DMS79 (cell line): Measurements from ENCODE around the gene ARHGDIG.
"Not testable (repeated sequence)": the region's sequence is repeated elsewhere in the genome, so short reads cannot be mapped to it uniquely, and the experiment has no call there.

Experiments
- DNase-seq: peaks from one replicate; lab custom pipeline; 2025; lab: John Stamatoyannopoulos, UW

ARHGDIG gene

DNA sequence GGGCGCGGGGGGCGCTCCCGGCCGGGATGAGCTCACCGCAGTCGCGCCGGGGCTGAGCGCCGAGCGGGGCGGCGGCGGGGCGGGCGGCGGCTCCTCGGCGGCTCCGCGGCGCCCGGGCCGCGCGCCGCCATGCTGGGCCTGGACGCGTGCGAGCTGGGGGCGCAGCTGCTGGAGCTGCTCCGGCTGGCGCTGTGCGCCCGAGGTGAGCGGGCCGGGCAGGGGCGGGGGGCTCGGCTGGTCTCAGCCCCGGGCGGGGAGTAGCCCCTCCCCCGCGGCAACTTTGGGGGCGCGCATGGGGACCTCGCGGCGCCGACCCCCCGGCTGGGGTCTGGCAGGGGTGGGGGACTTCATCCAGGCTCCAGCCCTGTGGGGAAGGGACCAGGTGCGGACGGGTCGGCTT, at the start of gene ARHGDIG:
ARHGDIG (plus strand) TSS at position 40 of the 400 bp plus-strand sequence; CDS start at position 130, 90 bp downstream.
- no peak for DNase-seq

DNA sequence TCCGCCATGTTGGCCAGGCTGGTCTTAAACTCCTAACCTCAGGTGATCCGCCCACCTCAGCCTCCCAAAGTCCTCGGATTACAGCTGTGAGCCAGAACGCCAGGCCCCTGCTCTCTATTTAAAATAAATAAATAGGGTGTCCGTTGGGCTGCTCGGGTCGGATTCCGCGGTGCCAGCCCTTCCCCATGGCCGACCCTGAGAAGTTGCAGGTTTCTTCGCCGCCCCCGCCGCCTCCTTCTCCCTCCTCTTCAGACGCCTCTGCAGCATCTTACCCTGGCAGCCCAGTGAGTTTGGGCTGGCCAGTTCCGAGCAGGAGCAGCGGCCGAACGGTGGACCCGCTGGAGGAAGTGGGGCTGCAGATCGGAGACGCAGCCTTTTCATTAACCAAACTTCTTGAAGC, 49.4 kb upstream of the ARHGDIG start:
- no peak for DNase-seq

DNA sequence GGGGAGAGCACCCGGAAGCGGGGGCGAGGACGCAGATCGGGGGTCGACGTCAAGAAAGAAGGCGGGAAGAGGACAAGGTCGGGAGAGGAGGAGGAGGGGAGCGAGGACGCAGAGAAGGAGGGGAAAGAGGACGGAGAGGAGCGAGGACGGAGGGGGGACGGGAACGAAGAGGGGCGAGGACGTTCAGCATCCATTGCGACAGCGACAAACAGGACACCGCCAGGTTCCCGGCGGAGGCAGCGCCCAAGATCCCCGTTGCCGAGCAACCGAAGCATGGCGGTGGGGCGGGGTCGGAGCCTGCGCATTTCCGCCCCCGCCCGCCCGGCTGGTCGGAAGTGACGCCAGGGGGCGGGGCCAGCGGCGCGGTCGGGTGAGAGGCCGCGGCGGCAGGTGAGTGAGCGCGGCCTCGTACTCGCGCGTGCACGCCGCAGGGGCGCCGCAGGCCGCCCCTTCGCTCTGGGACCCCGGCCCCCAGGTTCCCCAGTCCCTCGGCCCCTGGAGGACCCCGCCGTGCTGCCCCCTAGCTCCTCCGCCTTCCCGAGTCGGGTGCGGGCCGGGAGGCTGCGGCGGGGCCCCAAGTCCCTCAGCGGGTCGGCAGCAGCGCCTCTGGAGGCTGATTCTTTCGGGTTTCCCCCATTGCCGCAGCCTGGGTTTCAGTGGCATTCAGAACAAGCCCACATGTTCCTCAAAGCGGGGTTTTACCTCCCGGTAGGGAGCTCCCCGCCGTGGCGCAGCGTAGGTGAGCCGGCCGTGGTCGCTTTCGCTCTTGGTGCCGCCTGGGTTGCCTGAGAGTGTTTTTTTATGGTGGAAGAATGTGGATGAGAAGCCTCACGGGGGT, 45.7 kb upstream of the ARHGDIG start, which contains the start of gene FAM234A:
FAM234A (plus strand) TSS at position 354 of the 838 bp plus-strand sequence. CDS start 19,593 bp downstream, outside the sequence.
- DNase-seq = peak; percentile 85

DNA sequence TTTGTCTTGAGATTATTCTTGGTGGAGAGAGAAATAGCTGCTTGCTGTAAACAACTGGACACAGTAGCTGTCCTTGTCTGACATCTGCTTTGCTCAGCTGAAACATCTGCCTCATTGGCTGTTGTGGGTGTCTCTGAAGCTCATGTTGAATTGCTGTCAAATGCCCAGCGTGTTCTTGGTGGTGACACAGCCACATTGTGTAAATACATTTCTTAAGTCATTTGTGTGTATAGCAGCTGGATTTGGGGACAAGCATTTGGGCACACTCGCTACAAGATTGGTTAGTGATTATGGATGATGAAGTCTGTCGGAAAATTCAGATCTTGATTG, 40.5 kb upstream of the ARHGDIG start:
- DNase-seq = no peak

DNA sequence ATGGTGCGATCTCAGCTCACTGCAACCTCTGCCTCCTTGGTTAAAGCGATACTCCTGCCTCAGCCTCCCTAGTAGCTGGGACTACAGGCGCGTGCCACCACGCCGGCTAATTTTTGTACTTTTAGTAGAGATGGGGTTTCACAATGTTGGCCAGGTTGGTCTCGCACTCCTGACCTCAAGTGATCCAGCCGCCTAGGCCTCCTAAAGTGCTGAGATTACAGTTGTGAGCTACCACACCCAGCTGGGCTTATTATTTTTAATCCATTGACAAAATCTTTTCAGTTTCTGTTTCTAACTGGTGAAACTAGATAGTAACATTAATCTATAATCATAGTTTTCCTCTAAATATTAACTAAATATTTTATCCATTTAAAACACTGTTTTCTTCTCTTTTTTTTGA, 39.8 kb upstream of the ARHGDIG start:
- no peak for DNase-seq

DNA sequence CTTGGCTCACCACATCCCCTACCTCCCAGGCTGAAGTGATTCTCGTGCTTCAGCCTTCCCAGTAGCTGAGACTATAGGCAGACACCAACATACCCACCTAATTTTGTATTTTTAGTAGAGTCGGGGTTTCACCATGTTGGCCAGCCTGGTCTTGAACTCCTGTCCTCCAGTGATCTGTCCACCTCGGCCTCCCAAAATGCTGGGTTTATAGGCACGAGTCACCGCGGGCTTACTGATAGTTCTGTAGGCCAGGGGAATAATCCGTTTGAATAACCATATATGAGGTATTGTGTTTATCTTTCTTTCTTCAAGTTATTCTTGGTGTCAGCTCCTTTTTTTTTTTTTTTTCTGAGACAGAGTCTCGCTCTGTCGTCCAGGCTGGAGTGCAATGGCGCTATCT, 38.1 kb upstream of the ARHGDIG start:
- no peak for DNase-seq

DNA sequence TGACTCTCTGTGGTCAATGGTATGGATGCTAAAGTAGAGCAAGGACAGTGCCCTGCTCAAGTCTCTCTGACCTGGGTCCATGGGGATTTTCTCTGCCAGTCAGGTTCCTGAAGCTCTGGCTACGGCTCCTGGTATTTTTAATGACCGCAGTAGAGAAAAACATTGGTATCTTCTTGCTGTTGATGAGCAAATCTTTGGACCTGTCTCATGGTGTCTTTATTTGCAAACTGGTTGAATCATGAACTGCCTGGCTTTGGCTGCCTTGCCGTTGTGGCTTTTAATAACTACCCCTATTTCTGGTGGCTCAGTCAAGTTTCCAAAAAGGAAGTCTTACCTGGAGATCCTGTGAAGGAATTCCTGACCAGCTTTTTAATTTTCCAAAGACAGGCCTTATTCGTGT, 37.0 kb upstream of the ARHGDIG start:
- no peak for DNase-seq

DNA sequence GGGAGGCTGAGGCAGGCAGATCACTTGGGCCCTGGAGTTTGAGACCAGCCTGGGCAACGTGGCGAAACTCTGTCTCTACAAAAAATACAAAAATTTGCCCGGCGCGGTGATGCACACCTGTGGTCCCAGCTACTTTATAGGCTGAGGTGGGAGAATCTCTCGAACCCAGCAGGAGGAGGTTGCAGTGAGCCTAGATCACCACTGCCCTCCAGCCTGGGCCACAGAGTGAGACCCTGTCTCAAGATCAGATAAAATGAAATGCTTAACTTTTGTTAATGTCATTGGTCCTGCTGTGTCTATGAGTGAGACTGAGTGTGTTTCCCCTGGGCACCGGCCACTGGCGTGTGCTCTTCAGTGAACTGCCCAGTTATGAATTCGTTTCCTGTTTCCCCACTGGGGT, 35.3 kb upstream of the ARHGDIG start:
- no peak for DNase-seq

DNA sequence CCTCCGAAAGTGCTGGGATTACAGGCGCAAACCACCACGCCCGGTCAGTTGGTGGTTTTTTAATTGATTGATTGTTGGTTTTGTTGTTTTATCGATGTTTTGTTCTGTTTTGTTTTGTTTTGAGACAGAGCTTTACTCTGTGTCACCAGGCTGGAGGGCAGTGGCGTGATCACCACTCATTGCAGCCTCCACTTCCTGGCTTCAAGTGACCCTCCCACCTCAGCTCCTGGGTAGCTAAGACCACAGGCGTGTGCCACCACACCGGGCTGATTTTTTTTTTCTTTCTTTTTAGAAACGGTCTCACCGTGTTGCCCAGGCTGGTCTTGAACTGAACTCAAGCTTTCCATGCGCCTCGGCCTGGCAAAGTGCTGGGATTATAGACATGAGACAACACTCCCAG, 33.4 kb upstream of the ARHGDIG start:
- no peak for DNase-seq

DNA sequence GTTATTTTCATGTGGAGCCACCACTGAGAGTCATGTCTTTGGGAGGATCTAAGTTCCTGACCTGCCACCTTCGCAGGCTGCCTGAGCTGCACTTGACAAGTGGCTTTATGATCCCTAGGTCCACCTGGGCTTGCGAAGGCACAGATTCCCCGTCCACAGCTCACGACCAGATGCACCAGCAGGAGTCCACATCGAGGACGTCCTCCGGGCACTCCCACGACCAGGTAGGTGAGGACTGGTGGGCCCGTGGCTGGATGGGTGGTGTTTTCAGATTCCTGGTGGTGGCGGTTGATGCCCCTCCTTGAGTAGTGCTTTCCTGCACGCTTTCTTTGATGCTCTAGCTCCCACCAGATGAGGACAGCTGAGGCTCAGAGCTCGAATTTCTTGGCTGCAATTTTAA, 31.0 kb upstream of the ARHGDIG start:
- no peak for DNase-seq

DNA sequence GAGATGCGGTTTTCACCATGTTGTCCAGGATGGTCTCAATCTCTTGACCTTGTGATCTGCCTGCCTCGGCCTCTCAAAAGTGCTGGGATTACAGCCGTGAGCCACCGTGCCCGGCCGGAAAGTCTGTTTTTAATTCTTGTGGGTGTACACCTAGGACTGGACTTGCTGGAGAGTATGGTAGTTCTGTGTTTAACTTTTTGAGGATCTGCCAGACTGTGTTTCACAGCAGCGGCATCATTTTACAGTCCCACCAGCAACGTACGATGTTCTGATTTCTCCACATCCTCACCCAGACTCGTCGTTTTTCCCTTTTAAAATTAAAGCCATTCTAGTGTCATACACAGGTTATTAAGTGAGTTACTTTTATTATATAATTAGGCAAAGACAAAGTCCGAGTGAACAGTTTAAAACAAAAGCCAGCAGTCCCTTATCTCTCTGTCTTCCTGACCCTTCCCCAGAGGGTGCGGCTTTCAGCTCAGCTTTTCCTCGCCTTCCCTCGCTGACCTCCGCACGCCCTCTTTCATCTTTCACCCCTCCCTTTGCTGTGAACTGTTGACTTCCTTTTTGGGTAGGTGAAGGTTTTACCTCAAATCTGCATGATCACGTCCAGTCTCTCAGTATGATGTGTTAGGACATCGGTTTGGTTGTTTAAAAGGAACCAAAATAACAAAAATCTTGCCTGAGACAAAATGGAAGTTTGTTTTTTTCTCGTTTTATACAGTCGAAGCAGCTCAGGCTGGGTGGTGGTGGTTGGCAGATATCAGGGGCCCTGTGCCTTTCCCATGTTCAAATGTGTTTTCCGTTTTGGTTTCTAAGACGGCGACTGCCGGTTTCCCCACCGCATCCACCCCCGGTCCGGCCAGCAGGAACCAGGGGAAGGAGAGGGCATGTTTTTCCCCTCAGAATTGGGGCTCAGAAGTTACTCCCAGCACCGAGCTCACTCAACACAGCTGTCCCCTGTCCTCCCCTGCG, 27.7 kb upstream of the ARHGDIG start:
- no peak for DNase-seq

DNA sequence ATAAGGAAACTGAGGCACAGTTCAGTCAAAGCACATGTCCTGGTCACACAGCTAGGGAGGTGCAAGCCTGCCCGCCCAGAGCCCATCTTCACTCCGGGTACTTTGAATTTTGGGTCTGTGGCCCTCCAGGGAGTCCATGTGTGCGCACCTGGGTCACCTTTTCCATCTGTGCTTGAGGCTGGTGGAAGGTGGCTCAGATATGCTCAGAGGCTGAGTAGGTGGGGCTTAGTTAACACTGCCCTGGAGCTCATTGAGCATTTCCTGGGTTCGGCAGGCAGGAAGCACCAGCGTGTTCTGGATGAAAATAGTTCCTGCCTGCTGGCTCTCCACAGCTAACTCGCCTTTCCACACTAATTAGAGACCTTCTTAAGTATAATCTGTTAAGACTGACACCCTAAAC, 26.6 kb upstream of the ARHGDIG start:
- no peak for DNase-seq

DNA sequence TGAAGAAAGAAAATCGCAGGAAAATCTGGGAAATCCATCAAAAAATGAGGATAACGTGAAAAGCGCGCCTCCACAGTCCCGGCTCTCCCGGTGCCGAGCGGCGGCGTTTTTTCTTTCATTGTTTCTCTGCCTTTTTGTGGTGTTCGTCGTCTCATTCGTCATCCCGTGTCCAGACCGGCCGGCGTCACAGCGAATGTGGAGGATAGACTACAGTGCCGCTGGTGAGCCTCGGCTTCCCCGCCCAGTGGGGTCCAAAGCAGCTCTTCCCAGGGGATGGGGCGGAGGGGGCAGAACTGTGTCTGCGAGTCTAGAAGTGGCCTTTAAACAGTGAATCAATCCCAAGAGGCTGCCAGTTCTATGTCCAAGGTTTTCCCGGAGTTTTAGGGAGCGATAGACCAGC, 25.9 kb upstream of the ARHGDIG start:
- DNase-seq = no peak

DNA sequence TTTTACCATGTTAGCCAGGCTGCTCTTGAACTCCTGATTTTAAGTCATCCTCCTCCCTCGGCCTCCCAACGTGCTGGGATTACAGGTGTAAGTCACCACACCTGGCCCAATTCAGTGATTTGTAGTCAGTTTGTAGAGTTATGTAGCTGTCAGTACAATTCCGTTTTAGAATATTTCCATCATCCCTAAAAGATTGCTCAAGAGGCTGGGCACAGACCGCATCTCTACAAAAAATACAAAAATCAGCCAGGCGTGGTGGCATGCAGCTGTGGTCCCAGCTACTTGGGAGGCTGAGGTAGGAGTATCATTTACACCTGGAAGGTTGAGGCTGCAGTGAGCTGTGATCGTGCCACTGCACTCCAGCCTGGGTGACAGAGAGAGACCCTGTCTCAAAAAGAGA, 25.2 kb upstream of the ARHGDIG start:
- no peak for DNase-seq

DNA sequence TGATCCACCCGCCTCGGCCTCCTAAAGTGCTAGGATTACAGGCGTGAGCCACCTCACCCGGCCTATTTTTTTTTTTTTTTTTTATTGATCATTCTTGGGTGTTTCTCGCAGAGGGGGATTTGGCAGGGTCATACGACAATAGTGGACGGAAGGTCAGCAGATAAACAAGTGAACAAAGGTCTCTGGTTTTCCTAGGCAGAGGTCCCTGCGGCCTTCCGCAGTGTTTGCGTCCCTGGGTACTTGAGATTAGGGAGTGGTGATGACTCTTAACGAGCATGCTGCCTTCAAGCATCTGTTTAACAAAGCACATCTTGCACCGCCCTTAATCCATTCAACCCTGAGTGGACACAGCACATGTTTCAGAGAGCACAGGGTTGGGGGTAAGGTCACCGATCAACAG, 22.3 kb upstream of the ARHGDIG start:
- DNase-seq = not testable (repeated sequence)

DNA sequence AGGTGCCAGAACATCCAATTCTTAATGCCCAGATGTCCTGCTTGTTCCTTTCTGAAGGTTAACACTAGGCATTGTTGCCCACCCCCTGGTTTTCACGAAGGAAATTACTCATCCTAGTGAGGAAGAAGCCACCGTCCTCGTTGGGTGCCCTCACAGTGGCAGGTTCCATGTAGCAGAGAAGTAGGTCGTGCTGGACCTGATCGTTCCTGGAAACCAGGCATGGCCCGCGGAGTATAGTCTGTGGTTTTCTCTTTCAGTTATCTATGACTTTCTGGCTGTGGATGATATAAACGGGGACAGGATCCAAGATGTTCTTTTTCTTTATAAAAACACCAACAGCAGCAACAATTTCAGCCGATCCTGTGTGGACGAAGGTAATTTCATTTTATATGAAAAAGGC, 21.2 kb upstream of the ARHGDIG start:
- DNase-seq = no peak

DNA sequence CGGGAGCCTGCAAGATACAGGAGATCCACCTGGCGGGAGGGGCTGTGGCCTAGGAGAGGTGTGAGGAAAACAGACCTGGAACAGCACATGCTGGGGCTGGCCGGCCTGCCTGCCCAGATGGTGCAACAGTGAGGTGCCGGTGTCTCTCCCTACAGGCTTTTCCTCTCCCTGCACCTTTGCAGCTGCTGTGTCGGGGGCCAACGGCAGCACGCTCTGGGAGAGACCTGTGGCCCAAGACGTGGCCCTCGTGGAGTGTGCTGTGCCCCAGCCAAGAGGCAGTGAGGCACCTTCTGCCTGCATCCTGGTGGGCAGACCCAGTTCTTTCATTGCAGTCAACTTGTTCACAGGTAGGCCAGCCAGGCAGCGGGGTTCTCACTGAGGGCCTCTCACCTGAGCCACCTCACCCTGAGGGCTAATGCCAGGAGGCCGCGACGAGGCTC, 20.6 kb upstream of the ARHGDIG start:
- no peak for DNase-seq

DNA sequence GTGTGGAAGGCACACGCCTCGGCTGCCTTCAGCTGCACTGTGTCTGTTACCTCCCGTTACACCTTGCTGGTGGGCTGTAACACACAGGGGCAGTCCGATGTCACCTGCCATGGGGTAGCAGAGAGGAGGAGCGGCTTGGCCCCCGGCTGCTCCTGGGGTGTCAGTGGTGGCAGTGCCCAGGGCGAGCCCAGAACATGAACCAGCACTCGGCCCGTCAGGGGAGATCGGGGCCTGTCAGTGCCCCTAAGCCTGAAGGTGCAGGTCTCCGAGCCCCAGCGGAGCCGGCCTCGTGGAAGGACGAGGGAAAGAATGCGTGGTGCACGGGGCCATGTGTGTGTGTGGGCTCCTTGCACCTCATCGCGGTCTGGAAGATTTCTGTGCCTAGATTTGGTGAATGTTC, 20.1 kb upstream of the ARHGDIG start:
- DNase-seq = no peak

DNA sequence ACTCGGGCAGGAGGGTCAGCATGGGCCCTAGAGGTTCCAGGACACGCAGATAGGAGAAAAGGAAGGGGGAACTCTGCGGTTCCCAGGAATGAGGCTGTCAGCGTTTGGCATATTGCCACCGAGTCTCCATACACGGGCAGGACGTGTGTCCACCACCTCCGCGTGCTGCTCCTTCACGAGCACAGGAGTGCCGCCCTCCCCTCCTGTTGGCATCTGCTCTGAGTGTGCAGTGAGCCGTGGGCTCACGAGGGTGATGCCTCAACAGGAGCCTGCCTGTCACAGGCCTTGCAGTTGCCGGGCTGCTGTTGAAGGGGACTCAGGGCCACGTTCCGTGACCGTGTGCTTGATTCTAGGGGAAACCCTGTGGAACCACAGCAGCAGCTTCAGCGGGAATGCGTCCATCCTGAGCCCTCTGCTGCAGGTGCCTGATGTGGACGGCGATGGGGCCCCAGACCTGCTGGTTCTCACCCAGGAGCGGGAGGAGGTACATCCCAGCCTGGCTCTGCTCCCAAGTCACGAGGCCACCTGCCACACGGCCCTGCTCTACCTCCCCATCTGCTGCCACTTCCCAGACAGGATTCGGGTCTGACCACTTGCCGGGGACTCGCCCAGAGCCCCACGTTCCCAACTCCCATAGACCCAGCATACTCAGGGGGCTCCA, 19.2 kb upstream of the ARHGDIG start:
- peak; percentile 82 for DNase-seq

DNA sequence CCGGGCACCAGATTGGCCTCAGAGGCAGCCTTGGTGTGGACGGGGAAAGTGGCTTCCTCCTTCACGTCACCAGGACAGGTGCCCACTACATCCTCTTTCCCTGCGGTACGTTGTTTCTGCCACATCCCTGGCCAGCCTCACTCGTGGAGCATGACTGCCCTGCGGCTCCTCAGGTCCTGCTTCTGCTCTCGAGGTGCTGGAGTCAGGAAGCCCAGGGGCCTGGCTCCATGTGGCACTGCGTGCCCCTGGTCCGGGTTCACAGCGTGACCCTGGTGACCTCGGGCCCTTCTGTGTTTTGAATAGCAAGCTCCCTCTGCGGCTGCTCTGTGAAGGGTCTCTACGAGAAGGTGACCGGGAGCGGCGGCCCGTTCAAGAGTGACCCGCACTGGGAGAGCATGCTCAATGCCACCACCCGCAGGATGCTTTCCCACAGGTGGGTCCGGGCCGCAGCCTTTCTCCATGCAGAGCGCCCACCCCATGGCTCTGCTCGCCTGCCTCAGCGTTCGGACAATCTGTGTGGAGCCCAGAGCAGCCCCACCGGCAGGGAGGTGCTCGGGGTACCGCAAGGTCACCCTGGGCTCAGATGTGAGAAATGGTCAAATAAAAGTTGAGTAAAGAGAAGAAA, 18.2 kb upstream of the ARHGDIG start:
- no peak for DNase-seq

DNA sequence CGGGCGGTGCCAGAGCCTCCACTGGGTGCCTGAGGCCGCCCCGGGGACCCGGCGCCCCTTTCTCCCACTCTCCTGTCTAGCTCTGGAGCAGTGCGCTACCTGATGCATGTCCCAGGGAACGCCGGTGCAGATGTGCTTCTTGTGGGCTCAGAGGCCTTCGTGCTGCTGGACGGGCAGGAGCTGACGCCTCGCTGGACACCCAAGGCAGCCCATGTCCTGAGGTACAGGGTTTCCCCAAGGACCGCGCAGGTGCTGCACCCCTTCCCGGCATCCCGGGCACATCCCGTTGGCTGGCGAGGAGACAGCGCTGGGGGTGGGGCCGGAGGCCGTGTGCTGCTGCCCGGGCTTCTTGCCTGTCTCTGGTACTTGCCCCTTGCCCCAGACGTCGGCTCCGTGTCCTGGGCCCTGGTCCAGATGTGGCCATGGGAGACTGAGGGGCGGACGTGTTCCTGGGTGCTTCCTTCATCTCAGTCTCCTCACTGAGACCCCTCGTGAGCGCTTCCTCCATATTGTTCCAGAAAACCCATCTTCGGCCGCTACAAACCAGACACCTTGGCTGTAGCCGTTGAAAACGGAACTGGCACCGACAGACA, 17.1 kb upstream of the ARHGDIG start:
- DNase-seq = no peak

DNA sequence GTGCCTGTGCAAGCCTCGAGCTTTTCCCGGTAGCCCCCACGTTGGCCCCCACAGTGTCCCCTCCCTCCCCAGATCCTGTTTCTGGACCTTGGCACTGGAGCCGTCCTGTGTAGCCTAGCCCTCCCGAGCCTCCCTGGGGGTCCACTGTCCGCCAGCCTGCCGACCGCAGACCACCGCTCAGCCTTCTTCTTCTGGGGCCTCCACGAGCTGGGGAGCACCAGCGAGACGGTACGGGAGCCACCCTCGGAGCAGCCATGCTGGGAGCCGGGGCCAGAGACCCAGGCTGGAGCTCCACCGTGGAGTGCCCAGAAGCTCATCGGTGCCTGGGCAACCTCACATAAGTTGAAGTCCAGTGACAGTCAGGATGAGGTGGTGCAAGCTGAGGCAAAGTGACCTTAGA, 16.4 kb upstream of the ARHGDIG start:
- no peak for DNase-seq
